BE2C (cell line): ENCODE measurements around the gene KIF3B.

ENCODE experiments used
- DNase-seq: peaks from one replicate; pipeline ENCODE4 v3.0.0-alpha.2; 2020
- H3K27me3 ChIP-seq: fragments of 250-450 bp; sonication (Bioruptor Pico); 2 replicates; pipeline ENCODE4 v1.5.1; 2020; ENCODE audit warnings: mild to moderate bottlenecking
- H3K36me3 ChIP-seq: fragments of 250-450 bp; sonication (Bioruptor Pico); 2 replicates; pipeline ENCODE4 v1.5.1; 2020; ENCODE audit warnings: mild to moderate bottlenecking
- H3K4me1 ChIP-seq: fragments of 250-450 bp; sonication (Bioruptor Pico); 2 replicates; pipeline ENCODE4 v1.5.1; 2020
- H3K4me3 ChIP-seq: 2 replicates; pipeline ENCODE4 v1.5.1; 2011; ENCODE audit warnings: low read depth, low read length
- H3K9me3 ChIP-seq: fragments of 250-450 bp; sonication (Bioruptor Pico); 2 replicates; pipeline ENCODE4 v1.5.1; 2020
- TF ChIP-seq, protein P1 (sequence below): IDR thresholded peaks from 2 replicates; pipeline ENCODE4 v1.5.1; 2012; ENCODE audit warnings: mild to moderate bottlenecking, low read depth, low read length

KIF3B gene

DNA sequence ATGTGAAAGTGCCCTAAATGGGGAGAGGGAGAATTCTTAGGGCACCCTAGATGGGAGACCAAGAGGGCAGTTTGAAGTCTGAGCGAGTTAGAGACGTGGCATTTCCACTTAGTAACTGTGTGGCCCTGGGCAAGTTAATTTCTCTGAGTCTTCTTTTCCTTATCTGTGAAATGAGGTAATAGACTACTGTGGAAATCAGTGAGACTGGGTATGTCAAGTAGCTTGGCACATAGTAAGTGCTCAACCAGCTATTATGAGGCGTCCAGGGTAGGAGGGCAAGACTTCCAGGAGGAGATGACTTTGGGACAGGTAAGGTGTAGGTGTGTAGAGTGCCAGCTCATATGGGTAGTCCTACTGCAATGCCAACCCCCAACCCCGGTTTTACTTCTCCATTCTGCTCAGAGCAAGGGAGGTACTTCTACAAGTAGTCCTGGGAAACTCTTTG lies 770 bp downstream of the KIF3B start:
- no peak for DNase-seq
- peak overlapping the region; percentile 95 for H3K4me3 ChIP-seq

DNA sequence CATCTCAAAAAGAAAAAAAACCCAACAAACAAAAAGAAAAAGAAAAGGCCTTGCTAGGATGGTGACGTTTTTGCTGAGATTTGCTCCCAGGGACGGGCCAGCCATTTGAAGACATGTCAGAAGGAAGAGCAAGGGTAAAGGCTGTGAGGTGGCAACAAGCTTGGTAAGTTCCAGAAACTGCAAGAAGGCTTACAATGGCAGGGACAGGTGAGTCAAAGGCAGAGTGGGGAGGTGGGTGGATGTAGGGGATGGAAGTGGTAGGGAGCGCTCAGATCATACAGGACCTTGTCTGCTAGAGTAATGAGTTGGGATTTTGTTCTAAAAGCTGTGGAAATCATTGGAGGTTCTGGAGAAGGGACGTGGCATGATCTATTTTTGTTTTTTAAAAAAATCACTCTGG lies 4.3 kb downstream of the KIF3B start:
- H3K27me3 ChIP-seq: no peaks in the 10 kb centered on the region
- no peak overlapping the region for H3K4me3 ChIP-seq
- H3K9me3 ChIP-seq: no peaks in the 10 kb centered on the region
- no peak for DNase-seq
- TF ChIP-seq, protein P1, sequence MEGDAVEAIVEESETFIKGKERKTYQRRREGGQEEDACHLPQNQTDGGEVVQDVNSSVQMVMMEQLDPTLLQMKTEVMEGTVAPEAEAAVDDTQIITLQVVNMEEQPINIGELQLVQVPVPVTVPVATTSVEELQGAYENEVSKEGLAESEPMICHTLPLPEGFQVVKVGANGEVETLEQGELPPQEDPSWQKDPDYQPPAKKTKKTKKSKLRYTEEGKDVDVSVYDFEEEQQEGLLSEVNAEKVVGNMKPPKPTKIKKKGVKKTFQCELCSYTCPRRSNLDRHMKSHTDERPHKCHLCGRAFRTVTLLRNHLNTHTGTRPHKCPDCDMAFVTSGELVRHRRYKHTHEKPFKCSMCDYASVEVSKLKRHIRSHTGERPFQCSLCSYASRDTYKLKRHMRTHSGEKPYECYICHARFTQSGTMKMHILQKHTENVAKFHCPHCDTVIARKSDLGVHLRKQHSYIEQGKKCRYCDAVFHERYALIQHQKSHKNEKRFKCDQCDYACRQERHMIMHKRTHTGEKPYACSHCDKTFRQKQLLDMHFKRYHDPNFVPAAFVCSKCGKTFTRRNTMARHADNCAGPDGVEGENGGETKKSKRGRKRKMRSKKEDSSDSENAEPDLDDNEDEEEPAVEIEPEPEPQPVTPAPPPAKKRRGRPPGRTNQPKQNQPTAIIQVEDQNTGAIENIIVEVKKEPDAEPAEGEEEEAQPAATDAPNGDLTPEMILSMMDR: no peak
- H3K36me3 ChIP-seq: peaks cover 7% of the 10 kb centered on the region
- H3K4me1 ChIP-seq: peaks cover 5% of the 10 kb centered on the region; the same call in 1 of the 2 replicates

More for the DNA sequence above, 770 bp downstream of the KIF3B start:
- no peaks in the 10 kb centered on the region for H3K9me3 ChIP-seq
- no peaks in the 10 kb centered on the region for H3K27me3 ChIP-seq
- peaks cover 7% of the 10 kb centered on the region; the same call in 1 of the 2 replicates for H3K36me3 ChIP-seq
- peaks cover 2% of the 10 kb centered on the region; the same call in 1 of the 2 replicates for H3K4me1 ChIP-seq
- TF ChIP-seq, protein P1: no peak

DNA sequence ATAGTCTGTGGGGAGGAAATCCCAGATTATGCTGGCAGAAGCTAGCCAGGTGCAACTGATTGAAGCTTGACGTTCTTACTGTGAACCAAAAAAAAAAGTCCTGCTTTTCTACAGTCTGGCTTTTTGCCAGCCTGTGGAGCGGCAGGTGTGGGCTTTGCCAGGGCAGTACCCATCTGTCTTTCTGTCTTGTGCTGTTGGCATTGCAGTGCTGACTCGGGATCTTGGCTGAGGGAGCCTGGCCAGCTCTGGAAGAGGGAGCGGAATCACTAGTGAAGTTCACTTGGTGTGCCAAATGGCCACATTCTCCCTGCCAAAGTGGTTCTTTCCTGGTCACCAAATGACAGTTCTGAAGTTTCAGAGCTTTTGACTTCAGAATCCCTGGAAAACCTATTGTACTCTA lies 5.0 kb downstream of the KIF3B start:
- Histone ChIP-seq H3K4me3 (no peak overlapping the region), H3K27me3 (no peaks in the 10 kb centered on the region), H3K4me1 (peaks cover 5% of the 10 kb centered on the region; the same call in 1 of the 2 replicates), H3K36me3 (peaks cover 7% of the 10 kb centered on the region), H3K9me3 (no peaks in the 10 kb centered on the region)
- no peak for DNase-seq
- TF ChIP-seq, protein P1: no peak

DNA sequence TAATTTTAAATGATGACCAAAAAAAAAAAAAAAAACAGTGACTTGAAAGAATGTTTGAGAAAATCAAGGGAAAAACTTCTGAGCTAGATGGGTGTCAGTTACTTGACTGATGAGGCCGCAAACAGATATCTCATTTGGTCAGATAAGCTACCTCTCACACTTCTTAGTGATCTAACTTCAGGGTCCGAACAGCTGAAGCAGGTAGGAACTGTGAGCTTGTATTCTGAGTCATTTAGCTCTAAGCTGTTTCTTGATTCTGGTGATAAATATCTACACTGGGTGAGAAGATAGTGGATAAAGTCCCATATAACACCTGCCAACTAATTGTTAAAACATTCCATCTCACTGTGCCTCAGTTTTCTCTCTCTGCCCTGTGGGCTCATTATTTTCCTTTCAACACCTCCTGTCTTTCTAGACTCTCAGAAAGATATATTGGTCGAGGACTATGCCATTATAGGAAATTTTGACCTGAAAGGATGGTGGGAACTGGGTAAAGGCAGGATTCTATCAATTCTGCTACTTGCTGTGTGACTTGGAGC lies 7.7 kb downstream of the KIF3B start:
- Histone ChIP-seq H3K36me3 (peaks cover 7% of the 10 kb centered on the region), H3K9me3 (no peaks in the 10 kb centered on the region), H3K27me3 (no peaks in the 10 kb centered on the region), H3K4me3 (no peak overlapping the region), H3K4me1 (peaks cover 5% of the 10 kb centered on the region; the same call in 1 of the 2 replicates)
- no peak for DNase-seq
- TF ChIP-seq, protein P1: no peak

DNA sequence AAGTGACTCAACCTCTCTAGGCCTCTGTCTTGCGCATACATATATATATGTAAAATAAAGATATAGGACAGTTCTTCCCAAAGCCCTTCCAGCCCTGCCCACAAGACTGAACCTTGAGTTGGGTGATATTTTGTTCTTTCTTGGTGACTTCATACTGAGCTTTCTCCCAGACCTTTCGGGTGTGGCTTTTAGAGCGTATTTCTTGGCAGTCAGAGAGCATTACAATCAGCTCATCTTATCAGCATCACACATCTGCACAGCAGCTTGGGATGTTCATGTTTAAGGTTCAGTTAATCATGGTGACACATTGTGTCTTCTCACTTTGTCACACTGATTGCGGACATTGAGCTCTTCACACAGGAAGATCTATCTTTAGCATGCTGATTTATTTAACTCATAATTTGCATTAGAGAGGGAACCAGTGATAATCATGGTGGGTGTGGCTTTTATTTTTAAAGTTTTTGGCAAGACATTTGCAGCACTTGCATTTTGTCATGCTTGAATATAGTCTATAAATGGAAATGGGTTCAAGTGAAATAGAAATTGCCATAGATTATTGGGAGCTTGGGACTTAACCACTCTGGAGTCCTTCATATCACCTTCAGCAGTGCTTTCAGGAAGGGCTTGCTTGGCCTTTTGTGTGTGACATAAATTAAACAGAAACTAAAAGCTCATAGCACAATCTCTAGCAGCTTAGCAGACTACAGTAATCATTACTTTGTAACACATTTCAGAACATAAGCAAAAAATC lies 8.3 kb downstream of the KIF3B start:
- Histone ChIP-seq H3K36me3 (peaks cover 6% of the 10 kb centered on the region), H3K27me3 (no peaks in the 10 kb centered on the region), H3K4me3 (no peak overlapping the region), H3K9me3 (no peaks in the 10 kb centered on the region), H3K4me1 (peaks cover 5% of the 10 kb centered on the region; the same call in 1 of the 2 replicates)
- TF ChIP-seq, protein P1: no peak
- DNase-seq: no peak

DNA sequence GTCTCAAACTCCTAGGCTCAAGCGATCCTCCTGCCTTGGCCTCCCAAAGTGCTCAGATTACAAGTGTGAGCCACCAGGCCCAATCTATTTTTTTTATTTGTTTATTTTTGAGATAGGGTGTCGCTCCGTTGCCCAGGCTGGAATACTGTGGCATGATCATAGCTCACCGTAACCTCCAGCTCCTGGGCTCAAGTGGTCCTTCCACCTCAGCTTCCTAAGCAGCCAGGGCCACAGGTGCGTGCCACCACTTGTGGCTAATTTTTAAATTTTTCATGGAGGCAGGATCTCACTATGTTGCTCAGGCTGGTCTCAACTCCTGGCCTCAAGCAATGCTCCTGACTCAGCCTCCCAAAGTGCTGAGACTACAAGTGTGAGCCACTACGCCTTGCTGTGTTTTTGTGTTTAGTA lies 9.8 kb downstream of the KIF3B start:
- no peak overlapping the region for H3K4me3 ChIP-seq
- H3K27me3 ChIP-seq: no peaks in the 10 kb centered on the region
- H3K4me1 ChIP-seq: peaks cover 5% of the 10 kb centered on the region; the same call in 1 of the 2 replicates

More for the DNA sequence above, 9.8 kb downstream of the KIF3B start:
- no peak for DNase-seq
- Histone ChIP-seq H3K36me3 (no peaks in the 10 kb centered on the region; the same call in 1 of the 2 replicates), H3K9me3 (no peaks in the 10 kb centered on the region)
- TF ChIP-seq, protein P1: no peak
